Measurements from ENCODE around the gene TNNI2.

GRCh38 chr11:1877211-1878136 is 38.7 kb downstream of the TNNI2 start:
- TF ChIP-seq EP300 (IDR thresholded peaks at IDR 0.05; ENCODE audit: borderline replicate concordance in 1 of 2, low read depth in 1 of 2, low read length in 1 of 2), result no peak
- no peak for TF ChIP-seq REST (IDR thresholded peaks at IDR 0.05; ENCODE audit: low read depth, low read length)
- TF ChIP-seq TAF1 (IDR thresholded peaks at IDR 0.05; ENCODE audit: borderline replicate concordance, low read depth, low read length), result no peak
- TF ChIP-seq SMC3 (IDR thresholded peaks at IDR 0.05; ENCODE audit: low read depth, low read length), result no peak
- TF ChIP-seq POLR2AphosphoS5 (IDR thresholded peaks at IDR 0.05; ENCODE audit: low read depth, low read length), result no peak
- no peak for TF ChIP-seq CTCF (IDR thresholded peaks at IDR 0.05)
- TF ChIP-seq EZH2phosphoT487 (IDR thresholded peaks at IDR 0.05; ENCODE audit: borderline replicate concordance, low read depth), result no peak
- no peak for TF ChIP-seq CHD2 (IDR thresholded peaks at IDR 0.05; ENCODE audit: low read length, partially characterized antibody)
- TF ChIP-seq TCF12 (IDR thresholded peaks at IDR 0.05), result no peak
- no peak for TF ChIP-seq JUND (IDR thresholded peaks at IDR 0.05)
- no peak for TF ChIP-seq GABPA (IDR thresholded peaks at IDR 0.05; ENCODE audit: low read depth)
- TF ChIP-seq TEAD4 (IDR thresholded peaks at IDR 0.05; ENCODE audit: borderline replicate concordance, insufficient read depth), result no peak

Measured in SK-N-SH (cell line).